GM18517 (cell line): ENCODE data around the gene HBG2.
"Not testable (repeated sequence)": the region's sequence is repeated elsewhere in the genome, so short reads cannot be mapped to it uniquely, and the experiment has no call there.

Experiments used
- ATAC-seq: cut with Tn5 transposase; IDR thresholded peaks from one replicate; pipeline ENCODE4 v1.9.1; 2021; ENCODE audit warnings: mild to moderate bottlenecking, moderate library complexity; ENCODE audit not compliant: unreplicated experiment

HBG2 gene

GRCh38 chr11:5250543-5251204, 3.9 kb downstream of the HBG2 start:
- no peak for ATAC-seq

GRCh38 chr11:5249807-5250396, 4.7 kb downstream of the HBG2 start, which contains the start of gene HBG1:
Gene HBG1 (minus strand): TSS chr11:5249857. CDS start chr11:5249804, 53 bp downstream.
- not testable (repeated sequence) for ATAC-seq

GRCh38 chr11:5248498-5248897, 6.1 kb downstream of the HBG2 start:
- not testable (repeated sequence) for ATAC-seq

- no peak for ATAC-seq
These were observed 6.9 kb downstream of the HBG2 start for GRCh38 chr11:5247472-5248192.

GRCh38 chr11:5246772-5247471, 7.7 kb downstream of the HBG2 start:
- no peak for ATAC-seq

GRCh38 chr11:5245155-5245554, 9.4 kb downstream of the HBG2 start:
- ATAC-seq = no peak

GRCh38 chr11:5243816-5244180, 10.8 kb downstream of the HBG2 start:
- ATAC-seq = no peak

- no peak for ATAC-seq
These were observed 11.4 kb downstream of the HBG2 start for GRCh38 chr11:5242933-5243815.

- ATAC-seq = no peak
These were observed 12.4 kb downstream of the HBG2 start for GRCh38 chr11:5242208-5242607.

- no peak for ATAC-seq
These were observed 13.1 kb downstream of the HBG2 start for GRCh38 chr11:5241458-5241857.

GRCh38 chr11:5240458-5240857, 14.1 kb downstream of the HBG2 start:
- no peak for ATAC-seq

- ATAC-seq = no peak
These were observed 14.5 kb downstream of the HBG2 start for GRCh38 chr11:5240056-5240455.

- ATAC-seq = no peak
These were observed 15.5 kb downstream of the HBG2 start for GRCh38 chr11:5239046-5239445.

GRCh38 chr11:5238486-5238885, 16.1 kb downstream of the HBG2 start:
- no peak for ATAC-seq

- ATAC-seq = no peak
These were observed 17.2 kb downstream of the HBG2 start for GRCh38 chr11:5237420-5237819.

- no peak for ATAC-seq
These were observed 19.1 kb downstream of the HBG2 start for GRCh38 chr11:5235364-5236095.

- ATAC-seq = no peak
These were observed 20.2 kb downstream of the HBG2 start, which contains the start of gene HBD for GRCh38 chr11:5234381-5234834. Gene HBD (minus strand): TSS chr11:5234483. CDS start chr11:5234433, 50 bp downstream.

- no peak for ATAC-seq
These were observed 21.3 kb downstream of the HBG2 start for GRCh38 chr11:5233307-5233706.

GRCh38 chr11:5232821-5233220, 21.8 kb downstream of the HBG2 start:
- no peak for ATAC-seq

GRCh38 chr11:5232176-5232575, 22.4 kb downstream of the HBG2 start:
- no peak for ATAC-seq
